OCI-LY1 (cell line): ENCODE data around the gene ZNF438.

Experiments used
- H2AFZ ChIP-seq: fragments of 200-600 bp; sonication (generic), shearing (Covaris generic); 2 replicates; pipeline ENCODE4 v1.6.0; 2014; ENCODE audit warnings: antibody characterized with exemption, mild to moderate bottlenecking, low read length
- H3F3A ChIP-seq: fragments of 200-600 bp; sonication (generic), shearing (Covaris generic); 2 replicates; pipeline ENCODE4 v1.6.0; 2014; ENCODE audit warnings: mild to moderate bottlenecking, antibody characterized with exemption, low read length, moderate library complexity; ENCODE audit not compliant: insufficient read depth
- H3K27ac ChIP-seq: fragments of 200-600 bp; sonication (generic); 2 replicates; pipeline ENCODE4 v1.5.1; 2014; ENCODE audit warnings: low read length, mixed run types, mild to moderate bottlenecking, low read depth; ENCODE audit not compliant: poor library complexity, severe bottlenecking
- H3K27me3 ChIP-seq: fragments of 200-600 bp; sonication (generic); 2 replicates; pipeline ENCODE4 v1.6.0; 2014; ENCODE audit warnings: antibody characterized with exemption, mild to moderate bottlenecking, low read length, moderate library complexity; ENCODE audit not compliant: insufficient read depth
- H3K36me3 ChIP-seq: fragments of 200-600 bp; sonication (generic); 2 replicates; pipeline ENCODE4 v1.6.1; 2014; ENCODE audit warnings: mild to moderate bottlenecking, antibody characterized with exemption, low read length, moderate library complexity, mixed read lengths; ENCODE audit not compliant: insufficient read depth
- H3K4me1 ChIP-seq: fragments of 200-600 bp; sonication (generic); 2 replicates; pipeline ENCODE4 v1.5.1; 2014; ENCODE audit warnings: mild to moderate bottlenecking, low read length, moderate library complexity; ENCODE audit not compliant: insufficient read depth, severe bottlenecking
- H3K4me2 ChIP-seq: fragments of 200-600 bp; sonication (generic), shearing (Covaris generic); 2 replicates; pipeline ENCODE4 v1.6.1; 2014; ENCODE audit warnings: low read length
- H3K4me3 ChIP-seq: fragments of 200-600 bp; sonication (generic); 2 replicates; pipeline ENCODE4 v1.5.1; 2014; ENCODE audit warnings: low read length, low read depth, mild to moderate bottlenecking, mixed read lengths; ENCODE audit not compliant: poor library complexity, severe bottlenecking
- H3K79me2 ChIP-seq: fragments of 200-600 bp; shearing (Covaris generic); 2 replicates; pipeline ENCODE4 v1.6.1; 2016; ENCODE audit warnings: mixed run types, low read length, mixed read lengths; ENCODE audit not compliant: insufficient read depth
- H3K9ac ChIP-seq: fragments of 200-600 bp; sonication (generic), shearing (Covaris generic); 2 replicates; pipeline ENCODE4 v1.6.1; 2014; ENCODE audit warnings: mild to moderate bottlenecking, low read length, mixed read lengths
- H3K9me2 ChIP-seq: fragments of 200-600 bp; sonication (generic), shearing (Covaris generic); 2 replicates; pipeline ENCODE4 v1.6.1; 2014; ENCODE audit warnings: low read depth, mild to moderate bottlenecking, low read length, mixed read lengths
- H3K9me3 ChIP-seq: fragments of 200-600 bp; shearing (Covaris generic); 2 replicates; pipeline ENCODE4 v1.6.1; 2014; ENCODE audit warnings: low read length, mixed read lengths
- H4K20me1 ChIP-seq: fragments of 200-600 bp; sonication (generic), shearing (Covaris generic); 2 replicates; pipeline ENCODE4 v1.6.0; 2016; ENCODE audit warnings: mild to moderate bottlenecking, low read length; ENCODE audit not compliant: insufficient read depth
- EZH2 ChIP-seq: fragments of 200-600 bp; sonication (generic), shearing (Covaris generic); IDR thresholded peaks from 2 replicates; pipeline ENCODE4 v1.8.0; 2017; ENCODE audit warnings: borderline replicate concordance, mixed run types, mild to moderate bottlenecking, antibody characterized with exemption, low read length, moderate library complexity, mixed read lengths
- TF ChIP-seq, protein P1 (sequence below): fragments of 200-600 bp; sonication (generic), shearing (Covaris generic); IDR thresholded peaks from 2 replicates; pipeline ENCODE4 v1.5.1; 2017; ENCODE audit warnings: mild to moderate bottlenecking, antibody characterized with exemption, low read length, moderate library complexity, mixed read lengths

ZNF438 gene

GRCh38 chr10:30885423-30885822, 146.2 kb downstream of the ZNF438 start:
- no peaks in the 10 kb centered on the region for H3K36me3 ChIP-seq
- no peaks in the 10 kb centered on the region for H3K9me2 ChIP-seq
- H4K20me1 ChIP-seq: no peaks in the 10 kb centered on the region
- no peak overlapping the region for H3K27ac ChIP-seq
- no peak overlapping the region for H3K4me2 ChIP-seq
- no peak overlapping the region for H3K4me3 ChIP-seq
- H3K9ac ChIP-seq: no peak overlapping the region
- H3K4me1 ChIP-seq: no peaks in the 10 kb centered on the region
- H3F3A ChIP-seq: no peaks in the 10 kb centered on the region
- TF ChIP-seq, protein P1, sequence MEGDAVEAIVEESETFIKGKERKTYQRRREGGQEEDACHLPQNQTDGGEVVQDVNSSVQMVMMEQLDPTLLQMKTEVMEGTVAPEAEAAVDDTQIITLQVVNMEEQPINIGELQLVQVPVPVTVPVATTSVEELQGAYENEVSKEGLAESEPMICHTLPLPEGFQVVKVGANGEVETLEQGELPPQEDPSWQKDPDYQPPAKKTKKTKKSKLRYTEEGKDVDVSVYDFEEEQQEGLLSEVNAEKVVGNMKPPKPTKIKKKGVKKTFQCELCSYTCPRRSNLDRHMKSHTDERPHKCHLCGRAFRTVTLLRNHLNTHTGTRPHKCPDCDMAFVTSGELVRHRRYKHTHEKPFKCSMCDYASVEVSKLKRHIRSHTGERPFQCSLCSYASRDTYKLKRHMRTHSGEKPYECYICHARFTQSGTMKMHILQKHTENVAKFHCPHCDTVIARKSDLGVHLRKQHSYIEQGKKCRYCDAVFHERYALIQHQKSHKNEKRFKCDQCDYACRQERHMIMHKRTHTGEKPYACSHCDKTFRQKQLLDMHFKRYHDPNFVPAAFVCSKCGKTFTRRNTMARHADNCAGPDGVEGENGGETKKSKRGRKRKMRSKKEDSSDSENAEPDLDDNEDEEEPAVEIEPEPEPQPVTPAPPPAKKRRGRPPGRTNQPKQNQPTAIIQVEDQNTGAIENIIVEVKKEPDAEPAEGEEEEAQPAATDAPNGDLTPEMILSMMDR: no peak
- H3K9me3 ChIP-seq: no peaks in the 10 kb centered on the region
- H2AFZ ChIP-seq: no peak overlapping the region
- H3K79me2 ChIP-seq: no peaks in the 10 kb centered on the region
- H3K27me3 ChIP-seq: no peaks in the 10 kb centered on the region

DNA sequence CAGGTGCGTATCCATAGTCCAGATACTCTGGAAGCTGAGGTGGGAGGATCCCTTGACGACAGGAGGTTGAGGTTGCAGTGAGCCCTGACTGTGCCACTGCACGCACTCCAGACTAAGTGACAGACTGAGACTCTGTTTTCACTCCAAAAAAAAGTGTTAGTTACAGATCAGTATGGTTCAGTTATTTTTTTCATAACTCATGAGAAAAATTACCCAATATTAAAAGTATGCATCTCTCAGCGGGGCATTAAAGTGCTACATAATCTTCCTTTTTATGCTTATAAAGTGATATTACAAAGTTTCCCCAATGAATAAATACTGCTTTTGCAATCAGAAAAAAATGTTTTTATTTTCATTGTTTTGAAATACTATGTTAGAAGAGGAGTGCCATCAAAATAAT, 147.9 kb downstream of the ZNF438 start:
- TF ChIP-seq EZH2: no peak
- TF ChIP-seq, protein P1: no peak
- no peaks in the 10 kb centered on the region for H4K20me1 ChIP-seq
- H3K9me2 ChIP-seq: no peaks in the 10 kb centered on the region

DNA sequence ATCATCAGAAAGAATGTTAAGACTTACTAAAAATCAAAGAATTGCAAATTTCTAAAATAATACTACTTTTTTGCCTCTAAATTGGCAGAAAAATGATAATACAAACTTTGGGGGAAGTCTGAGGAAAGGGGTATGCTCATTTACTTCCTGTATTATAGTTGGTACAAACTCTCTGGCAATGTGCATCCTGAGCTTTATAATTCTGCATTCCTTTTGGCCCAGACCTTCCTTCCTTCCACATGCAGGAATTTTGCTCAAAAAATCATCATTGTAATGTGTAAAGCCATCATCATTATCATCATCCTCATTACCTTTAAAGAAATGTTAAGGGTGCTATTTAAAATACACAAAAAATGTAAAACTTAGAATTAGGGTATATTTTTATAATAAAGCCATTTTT, 148.5 kb downstream of the ZNF438 start:
- no peak overlapping the region for H3K4me3 ChIP-seq
- no peaks in the 10 kb centered on the region for H3K36me3 ChIP-seq
- no peak overlapping the region for H3K27ac ChIP-seq
- H4K20me1 ChIP-seq: no peaks in the 10 kb centered on the region
- no peak overlapping the region for H3K4me2 ChIP-seq
- H2AFZ ChIP-seq: no peak overlapping the region
- no peaks in the 10 kb centered on the region for H3K79me2 ChIP-seq
- no peaks in the 10 kb centered on the region for H3K27me3 ChIP-seq
- no peaks in the 10 kb centered on the region for H3K9me2 ChIP-seq
- H3K9ac ChIP-seq: no peak overlapping the region
- no peaks in the 10 kb centered on the region for H3K4me1 ChIP-seq
- H3F3A ChIP-seq: no peaks in the 10 kb centered on the region
- H3K9me3 ChIP-seq: no peaks in the 10 kb centered on the region
- TF ChIP-seq, protein P1: no peak
- TF ChIP-seq EZH2: no peak

More for the DNA sequence above, 147.9 kb downstream of the ZNF438 start:
- Histone ChIP-seq H3K36me3 (no peaks in the 10 kb centered on the region), H3K9ac (no peak overlapping the region), H3K9me3 (no peaks in the 10 kb centered on the region), H2AFZ (no peak overlapping the region), H3K27ac (no peak overlapping the region), H3F3A (no peaks in the 10 kb centered on the region), H3K4me1 (no peaks in the 10 kb centered on the region), H3K27me3 (no peaks in the 10 kb centered on the region), H3K4me2 (no peak overlapping the region), H3K4me3 (no peak overlapping the region), H3K79me2 (no peaks in the 10 kb centered on the region)
